ENCODE results near the gene LRFN2.

LRFN2 gene

DNA sequence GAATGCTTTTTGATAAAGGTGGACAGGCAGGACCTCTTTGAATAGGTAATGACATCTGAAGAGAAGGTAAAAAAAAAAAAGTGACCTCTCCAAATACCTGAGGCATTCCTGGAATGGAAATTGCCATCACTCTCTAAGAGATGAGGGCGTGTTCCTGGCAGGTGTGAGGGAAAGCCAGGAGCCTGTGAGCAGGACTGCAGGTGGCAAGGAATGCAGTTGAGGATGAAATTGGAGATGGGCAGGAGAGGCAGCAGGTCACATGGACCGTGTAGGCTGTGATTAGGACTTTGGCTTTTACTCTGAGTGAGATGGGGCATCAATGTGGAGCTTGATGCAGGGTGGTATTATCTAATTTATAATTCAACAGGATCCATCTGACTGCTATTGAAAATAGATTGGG lies 227.4 kb downstream of the LRFN2 start:
- CTCF ChIA-PET = interaction anchor here (0.6 kb wide), 1 partner anchor 773 kb away, joined by 3 read pairs; no protein-coding TSS in a partner anchor
- POLR2A ChIA-PET (ENCODE audit: low non-redundant PET) = no interaction called here
- no peak overlapping the region for H3K27ac ChIP-seq
- TF ChIP-seq, protein P1, sequence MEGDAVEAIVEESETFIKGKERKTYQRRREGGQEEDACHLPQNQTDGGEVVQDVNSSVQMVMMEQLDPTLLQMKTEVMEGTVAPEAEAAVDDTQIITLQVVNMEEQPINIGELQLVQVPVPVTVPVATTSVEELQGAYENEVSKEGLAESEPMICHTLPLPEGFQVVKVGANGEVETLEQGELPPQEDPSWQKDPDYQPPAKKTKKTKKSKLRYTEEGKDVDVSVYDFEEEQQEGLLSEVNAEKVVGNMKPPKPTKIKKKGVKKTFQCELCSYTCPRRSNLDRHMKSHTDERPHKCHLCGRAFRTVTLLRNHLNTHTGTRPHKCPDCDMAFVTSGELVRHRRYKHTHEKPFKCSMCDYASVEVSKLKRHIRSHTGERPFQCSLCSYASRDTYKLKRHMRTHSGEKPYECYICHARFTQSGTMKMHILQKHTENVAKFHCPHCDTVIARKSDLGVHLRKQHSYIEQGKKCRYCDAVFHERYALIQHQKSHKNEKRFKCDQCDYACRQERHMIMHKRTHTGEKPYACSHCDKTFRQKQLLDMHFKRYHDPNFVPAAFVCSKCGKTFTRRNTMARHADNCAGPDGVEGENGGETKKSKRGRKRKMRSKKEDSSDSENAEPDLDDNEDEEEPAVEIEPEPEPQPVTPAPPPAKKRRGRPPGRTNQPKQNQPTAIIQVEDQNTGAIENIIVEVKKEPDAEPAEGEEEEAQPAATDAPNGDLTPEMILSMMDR (conservative IDR thresholded peaks at IDR 0.05; ENCODE audit: low read depth) = no peak
- DNase-seq (ENCODE audit: low spot score) = no peak

DNA sequence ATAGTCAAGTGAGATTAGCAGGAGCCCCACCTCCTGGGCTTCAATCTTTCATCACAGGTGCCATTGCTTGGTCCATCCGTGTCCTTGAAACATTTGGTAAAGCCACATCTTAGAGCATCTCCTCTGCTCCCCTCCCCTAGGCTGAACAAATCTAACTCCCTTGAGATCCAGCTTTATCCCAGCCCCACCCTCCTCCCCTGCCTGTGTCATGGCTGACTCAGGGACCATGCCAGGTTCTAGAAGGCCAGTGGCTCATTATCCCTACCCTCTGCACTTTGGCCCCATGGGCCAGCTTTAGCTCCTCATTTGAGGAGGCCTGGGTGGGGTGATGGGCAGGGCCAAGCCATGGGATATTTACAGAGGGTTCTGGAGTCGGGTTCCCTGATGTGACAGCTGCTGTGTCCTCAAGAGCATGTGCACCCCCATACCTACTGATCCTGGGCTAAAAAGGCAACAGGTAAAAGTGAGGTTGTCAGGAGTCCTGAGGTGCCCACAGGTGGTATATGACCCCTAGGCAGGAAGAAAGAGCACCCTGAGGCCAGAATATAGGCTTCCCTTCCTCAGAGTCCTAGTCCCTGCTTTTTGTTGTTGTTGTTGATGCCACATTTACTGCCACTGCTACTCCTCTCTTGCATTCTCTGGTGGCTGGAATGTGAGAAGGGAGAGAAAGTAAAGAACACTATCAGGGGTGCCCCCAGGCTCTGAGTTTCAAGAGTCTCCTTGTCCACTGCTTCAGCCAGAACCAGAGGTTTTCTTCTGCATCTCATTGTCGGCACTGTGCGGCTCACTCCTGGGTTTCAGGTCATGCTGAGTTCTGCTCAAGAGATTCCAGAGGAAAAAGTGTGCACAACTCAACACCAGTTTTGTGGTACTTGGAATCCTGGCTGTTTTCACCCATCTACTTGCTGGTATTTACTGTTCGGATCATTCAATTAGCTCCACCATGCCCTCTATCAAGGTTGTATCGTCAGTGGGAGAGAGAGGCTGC lies 228.4 kb downstream of the LRFN2 start:
- ChIA-PET CTCF (interaction anchor here (0.6 kb wide), 1 partner anchor 774 kb away, joined by 3 read pairs; no protein-coding TSS in a partner anchor), POLR2A (ENCODE audit: low non-redundant PET) (no interaction called here)
- TF ChIP-seq, protein P1 (conservative IDR thresholded peaks at IDR 0.05; ENCODE audit: low read depth) = no peak
- DNase-seq (ENCODE audit: low spot score) = no peak
- H3K27ac ChIP-seq = no peak overlapping the region

DNA sequence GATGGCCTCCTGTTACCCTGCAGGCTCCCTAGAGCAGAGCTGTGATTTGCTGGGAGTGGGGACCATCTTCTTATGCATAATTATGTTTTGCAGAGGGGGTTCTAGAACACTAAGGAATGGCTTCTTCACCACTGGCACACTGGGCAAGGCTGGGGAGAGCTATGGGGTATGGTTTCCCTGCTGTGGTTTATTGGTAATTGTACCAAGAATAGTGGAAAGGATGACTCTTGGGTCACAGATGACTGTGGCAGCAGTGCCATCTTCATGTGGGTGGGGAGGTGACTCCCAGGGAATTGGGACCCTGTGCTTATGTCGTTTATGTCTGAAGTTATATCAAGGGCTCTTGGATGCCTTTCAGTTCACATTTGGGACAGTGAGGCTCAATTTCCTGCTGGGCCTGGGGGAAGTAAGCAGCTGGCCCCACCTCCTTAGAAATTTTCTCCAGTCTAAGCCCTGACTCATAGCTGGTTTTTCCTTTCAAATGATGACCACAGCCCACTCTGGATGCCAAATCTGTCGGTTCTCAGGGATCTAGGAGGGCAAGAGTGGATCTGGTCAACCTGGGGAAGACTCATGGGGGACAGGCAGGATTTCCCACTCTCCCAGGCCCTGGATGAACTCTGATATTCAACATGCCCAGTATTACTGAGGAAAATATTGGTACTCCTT lies 230.8 kb downstream of the LRFN2 start:
- DNase-seq (ENCODE audit: low spot score) = no peak
- ChIA-PET POLR2A (ENCODE audit: low non-redundant PET) (no interaction called here), CTCF (interaction anchor here (0.6 kb wide), 2 partner anchors 191 to 588 kb away, joined by 3 read pairs; no protein-coding TSS in a partner anchor)
- H3K27ac ChIP-seq = no peak overlapping the region
- TF ChIP-seq, protein P1 (conservative IDR thresholded peaks at IDR 0.05; ENCODE audit: low read depth) = no peak

DNA sequence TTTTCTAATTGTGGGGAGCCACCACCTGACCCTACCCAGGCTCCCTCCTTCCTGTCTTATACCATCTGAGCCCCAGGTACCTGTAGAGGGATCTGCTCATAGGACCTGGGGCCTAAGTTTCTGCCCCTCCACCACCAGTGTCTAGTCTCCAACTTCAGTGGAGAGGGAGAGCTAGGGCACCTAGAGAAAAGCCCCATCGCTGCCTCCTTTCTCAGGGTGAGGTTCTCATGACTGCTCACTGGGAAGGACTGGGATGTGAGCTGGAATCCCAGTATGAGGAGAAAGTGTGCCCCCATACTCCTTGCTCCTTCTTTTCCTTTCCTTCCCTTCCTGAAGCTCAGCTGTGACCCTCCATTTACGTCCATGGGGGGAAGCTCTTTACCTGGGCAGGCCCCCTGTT lies 231.6 kb downstream of the LRFN2 start:
- H3K27ac ChIP-seq = no peak overlapping the region
- POLR2A ChIA-PET (ENCODE audit: low non-redundant PET) = no interaction called here
- TF ChIP-seq, protein P1 (conservative IDR thresholded peaks at IDR 0.05; ENCODE audit: low read depth) = no peak
- DNase-seq (ENCODE audit: low spot score) = no peak
- CTCF ChIA-PET = interaction anchor here (0.6 kb wide), 1 partner anchor 589 kb away, joined by 3 read pairs; no protein-coding TSS in a partner anchor

DNA sequence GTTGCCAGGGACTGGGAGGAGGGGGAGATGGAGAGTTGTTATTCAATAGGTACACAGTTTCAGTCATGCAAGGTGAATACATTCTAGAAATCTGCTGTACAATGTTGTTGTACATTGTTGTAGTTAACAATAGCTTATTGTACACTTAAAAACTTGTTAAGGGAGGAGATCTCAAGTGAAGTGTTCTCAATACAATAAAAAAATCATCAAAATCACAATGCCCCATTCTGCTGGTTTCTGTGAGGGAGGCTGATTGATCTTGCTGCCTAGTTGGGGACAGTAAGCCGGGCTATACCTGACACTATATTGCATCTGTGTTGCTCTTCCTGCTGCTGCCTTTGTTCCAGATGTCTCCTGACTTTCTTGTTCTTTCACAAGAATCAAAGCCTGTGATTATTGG lies 232.1 kb downstream of the LRFN2 start:
- no peak for DNase-seq (ENCODE audit: low spot score)
- no peak overlapping the region for H3K27ac ChIP-seq
- ChIA-PET POLR2A (ENCODE audit: low non-redundant PET) (no interaction called here), CTCF (no interaction called here)
- TF ChIP-seq, protein P1 (conservative IDR thresholded peaks at IDR 0.05; ENCODE audit: low read depth) = no peak

DNA sequence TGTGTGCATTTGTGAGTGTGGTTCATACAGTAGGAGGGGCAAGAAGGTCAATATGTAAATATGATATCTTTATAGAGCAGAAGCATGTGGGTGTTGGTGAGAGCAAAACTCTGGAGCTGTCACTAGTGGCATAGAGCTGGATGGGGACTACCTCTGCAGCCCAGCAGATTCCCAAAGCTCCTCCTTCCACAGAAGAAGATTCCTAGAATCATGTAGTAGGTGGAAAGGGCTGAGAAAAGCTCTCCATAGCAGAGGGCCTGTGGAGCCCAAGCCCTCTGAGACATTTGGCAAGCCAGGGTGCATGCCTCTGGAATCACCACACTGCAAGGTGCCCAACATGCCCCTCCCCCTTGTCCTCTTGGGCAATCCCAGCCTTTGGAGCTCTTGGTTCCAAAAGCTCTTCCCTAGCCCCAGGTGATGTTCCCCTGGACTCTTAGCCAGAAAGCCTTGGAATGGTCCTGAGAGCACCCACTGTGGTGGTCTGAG lies 233.2 kb downstream of the LRFN2 start:
- H3K27ac ChIP-seq = no peak overlapping the region
- ChIA-PET CTCF (interaction anchor here (0.7 kb wide), 1 partner anchor 235 kb away, joined by 3 read pairs; no protein-coding TSS in a partner anchor), POLR2A (ENCODE audit: low non-redundant PET) (no interaction called here)
- TF ChIP-seq, protein P1 (conservative IDR thresholded peaks at IDR 0.05; ENCODE audit: low read depth) = no peak
- no peak for DNase-seq (ENCODE audit: low spot score)
